HCT116 (cell line): ENCODE data around the gene EXOC4. TPM values are rescaled to one million over a fixed set of nuclear protein-coding genes. Genes with fewer than 3 reads are reported as not detected.

Experiments
- ATAC-seq: fragments of 200-7000 bp; cut with Tn5 transposase; 2 replicates; pipeline ENCODE4 v1.9.1; 2020; ENCODE audit warnings: mild to moderate bottlenecking, moderate library complexity
- BruUV-seq: library from RNA; stranded (reverse); fragments of 400-500 nt; replicated peaks from 2 replicates; lab custom pipeline; 2021; lab: Mats Ljungman, UMichigan
- CTCF ChIA-PET: fragments of 300-600 bp; sonication (Branson Sonifier 250); formaldehyde crosslinking; loops from one replicate; lab custom pipeline; 2021; ENCODE audit warnings: antibody characterized with exemption; lab: Charles Lee
- POLR2A ChIA-PET: fragments of 300-600, 350-600 bp; sonication (Branson Sonifier 250); formaldehyde crosslinking; loops from one replicate; lab custom pipeline; 2021; ENCODE audit warnings: antibody characterized with exemption; lab: Charles Lee
- RAD21 ChIA-PET, 2 experiments: fragments of 300-600 bp; sonication (Branson Sonifier 250); formaldehyde crosslinking; loops; one replicate each; lab custom pipeline; 2023; ENCODE audit warnings: low total read pairs in 2 of 2; ENCODE audit not compliant: uncharacterized antibody in 2 of 2, unreplicated experiment in 2 of 2, low non-redundant PET in 1 of 2; lab: Charles Lee
- DNase-seq: peaks from one replicate; pipeline ENCODE4 v3.0.0-alpha.2; 2010; ENCODE audit warnings: low read depth, low spot score
- H2AFZ ChIP-seq: fragments of 200-600 bp; shearing (Covaris generic), sonication (generic); 2 replicates; pipeline ENCODE4 v1.6.1; 2017; ENCODE audit warnings: low read depth, mixed run types, mixed read lengths, antibody characterized with exemption, low read length; ENCODE audit not compliant: poor library complexity, severe bottlenecking
- H3K27ac ChIP-seq: 2 replicates; pipeline ENCODE4 v1.5.1; 2012; ENCODE audit warnings: low read depth, low read length
- H3K27me3 ChIP-seq: fragments of 200-600 bp; sonication (generic); 2 replicates; pipeline ENCODE4 v1.6.1; 2016; ENCODE audit warnings: mixed run types, low read length, mixed read lengths; ENCODE audit not compliant: insufficient read depth
- H3K36me3 ChIP-seq, 2 experiments: fragments of 200-500 bp in 1 of 2; fragments of 200-600 bp in 1 of 2; sonication (Bioruptor generic) in 1 of 2; sonication (generic) in 1 of 2; 2 replicates each; pipeline versions ENCODE4 v1.5.1 to v1.6.1; 2014 to 2016; ENCODE audit warnings: low read length in 2 of 2, inconsistent platforms in 1 of 2, mixed read lengths in 1 of 2, mixed run types in 1 of 2; ENCODE audit not compliant: insufficient read depth in 2 of 2, control insufficient read depth in 1 of 2
- H3K4me1 ChIP-seq, 2 experiments: fragments of 200-600 bp in 1 of 2; sonication (generic) in 1 of 2; 2 replicates each; pipeline versions ENCODE4 v1.5.1 to v1.6.1; 2012 to 2017; ENCODE audit warnings: low read length in 2 of 2, inconsistent platforms in 1 of 2, mild to moderate bottlenecking in 1 of 2, mixed read lengths in 1 of 2, mixed run types in 1 of 2, moderate library complexity in 1 of 2; ENCODE audit not compliant: insufficient read depth in 2 of 2, control insufficient read depth in 1 of 2
- H3K4me2 ChIP-seq: fragments of 200-600 bp; sonication (generic); 2 replicates; pipeline ENCODE4 v1.6.1; 2017; ENCODE audit warnings: mixed run types, low read length, mixed read lengths
- H3K4me3 ChIP-seq, 2 experiments: fragments of 200-600 bp in 1 of 2; sonication (generic) in 1 of 2; replicated peaks in 1 of 2; 2 replicates each; pipeline ENCODE4 v1.5.1; 2011 to 2016; ENCODE audit warnings: low read length in 2 of 2, control low read depth in 1 of 2, low read depth in 1 of 2, mild to moderate bottlenecking in 1 of 2, mixed read lengths in 1 of 2, mixed run types in 1 of 2
- H3K79me2 ChIP-seq: fragments of 200-600 bp; sonication (generic); 2 replicates; pipeline ENCODE4 v1.6.1; 2017; ENCODE audit warnings: mild to moderate bottlenecking, mixed run types, low read length, moderate library complexity, mixed read lengths; ENCODE audit not compliant: insufficient read depth
- H3K9ac ChIP-seq: fragments of 200-600 bp; sonication (generic); 2 replicates; pipeline ENCODE4 v1.6.1; 2016; ENCODE audit warnings: low read length, mixed read lengths
- H3K9me2 ChIP-seq: fragments of 200-600 bp; sonication (generic), shearing (Covaris generic); 2 replicates; pipeline ENCODE4 v1.6.1; 2017; ENCODE audit warnings: mixed run types, mild to moderate bottlenecking, moderate library complexity; ENCODE audit not compliant: insufficient read depth
- H3K9me3 ChIP-seq, 2 experiments: fragments of 200-500 bp in 1 of 2; fragments of 200-600 bp in 1 of 2; sonication (Bioruptor generic) in 1 of 2; sonication (generic) in 1 of 2; 2 replicates each; pipeline ENCODE4 v1.6.1; 2014 to 2017; ENCODE audit warnings: low read length in 2 of 2, mixed read lengths in 2 of 2, inconsistent platforms in 1 of 2, low read depth in 1 of 2, mild to moderate bottlenecking in 1 of 2, mixed run types in 1 of 2, moderate library complexity in 1 of 2; ENCODE audit not compliant: control insufficient read depth in 1 of 2, insufficient read depth in 1 of 2
- H4K20me1 ChIP-seq: fragments of 200-600 bp; sonication (generic), shearing (Covaris generic); 2 replicates; pipeline ENCODE4 v1.6.1; 2017; ENCODE audit warnings: mixed run types, mild to moderate bottlenecking, moderate library complexity; ENCODE audit not compliant: insufficient read depth
- ATF3 ChIP-seq: IDR thresholded peaks from 2 replicates; pipeline ENCODE4 v1.6.1; 2012
- CBX3 ChIP-seq: IDR thresholded peaks from 2 replicates; pipeline ENCODE4 v1.6.1; 2012; ENCODE audit warnings: low read depth
- EGR1 ChIP-seq: IDR thresholded peaks from 2 replicates; pipeline ENCODE4 v1.6.1; 2012; ENCODE audit warnings: low read depth
- ELF1 ChIP-seq: IDR thresholded peaks from 2 replicates; pipeline ENCODE4 v1.6.1; 2012; ENCODE audit warnings: low read depth, borderline replicate concordance
- FOSL1 ChIP-seq: IDR thresholded peaks from 2 replicates; pipeline ENCODE4 v1.6.1; 2012; ENCODE audit warnings: low read depth
- MAX ChIP-seq: IDR thresholded peaks from 2 replicates; pipeline ENCODE4 v1.6.1; 2012
- SIN3A ChIP-seq: IDR thresholded peaks from 2 replicates; pipeline ENCODE4 v1.6.1; 2012; ENCODE audit warnings: low read depth
- TCF7L2 ChIP-seq: IDR thresholded peaks from 2 replicates; pipeline ENCODE4 v1.7.0; 2011; ENCODE audit warnings: borderline replicate concordance, inconsistent platforms; ENCODE audit not compliant: insufficient read depth, insufficient read length; ENCODE audit errors: extremely low read depth
- ZBTB33 ChIP-seq: IDR thresholded peaks from 2 replicates; pipeline ENCODE4 v1.6.1; 2011; ENCODE audit warnings: mild to moderate bottlenecking, low read length, moderate library complexity; ENCODE audit not compliant: insufficient replicate concordance; ENCODE audit errors: extremely low read depth
- ZFX ChIP-seq: fragments of 450-650 bp; IDR thresholded peaks from 2 replicates; pipeline ENCODE4 v1.6.1; 2017
- ZNF274 ChIP-seq: fragments of 200-500 bp; sonication (Bioruptor generic); IDR thresholded peaks from 2 replicates; pipeline ENCODE4 v1.6.1; 2014; ENCODE audit warnings: mild to moderate bottlenecking, low read depth, low read length, inconsistent platforms
- intact Hi-C: fragments of 100-400 bp; cut with micrococcal nuclease; formaldehyde crosslinking; loops from 2 replicates; pipeline ENCODE4 v1.10.0; 2022
- total RNA-seq: library from RNA; stranded (reverse); gene quantifications from one replicate; pipeline ENCODE4 v1.2.1, GENCODE V29; 2021; ENCODE audit not compliant: unreplicated experiment

The EXOC4 gene
- total RNA-seq, 1 experiment from 2014 or later = 40.3 TPM

GRCh38 chr7:133601617-133602016 lies 348.7 kb downstream of the EXOC4 start:
- no peak overlapping the region for H3K4me3 ChIP-seq
- no peak overlapping the region for H2AFZ ChIP-seq
- no peaks in the 10 kb centered on the region for H3K9me3 ChIP-seq
- no TSS peak for BruUV-seq
- intact Hi-C loops = no loop called here
- no peak overlapping the region for H3K27ac ChIP-seq
- H3K36me3 ChIP-seq = no peaks in the 10 kb centered on the region
- ChIA-PET RAD21 (no interaction called here), CTCF (no interaction called here), POLR2A (no interaction called here)
- H3K79me2 ChIP-seq = no peaks in the 10 kb centered on the region
- TF ChIP-seq SIN3A (no peak), ATF3 (no peak), CBX3 (no peak), ZFX (no peak), FOSL1 (no peak), TCF7L2 (no peak), ZNF274 (no peak), ELF1 (no peak), ZBTB33 (no peak), MAX (no peak), EGR1 (no peak)
- DNase-seq (no peak), ATAC-seq (no peak)
- no peaks in the 10 kb centered on the region for H3K9me2 ChIP-seq
- no peak overlapping the region for H3K9ac ChIP-seq
- no peak overlapping the region for H3K4me2 ChIP-seq
- no peaks in the 10 kb centered on the region for H4K20me1 ChIP-seq
- H3K4me1 ChIP-seq = no peaks in the 10 kb centered on the region
- no peaks in the 10 kb centered on the region for H3K27me3 ChIP-seq
